Karpas-422 (cell line): ENCODE results near the gene AFDN. TPM values are rescaled to one million over a fixed set of nuclear protein-coding genes. Genes with fewer than 3 reads are reported as not detected.

ENCODE experiments used
- DNase-seq: peaks from one replicate; pipeline ENCODE4 v3.0.0-alpha.2; 2015
- H2AFZ ChIP-seq: fragments of 200-600 bp; sonication (generic); 2 replicates; pipeline ENCODE4 v1.6.1; 2014; ENCODE audit warnings: antibody characterized with exemption, low read length, mixed read lengths
- H3K27ac ChIP-seq: fragments of 200-600 bp; sonication (generic); 2 replicates; pipeline ENCODE4 v1.5.1; 2014; ENCODE audit warnings: mild to moderate bottlenecking, low read length, moderate library complexity
- H3K27me3 ChIP-seq: fragments of 200-600 bp; sonication (generic); 2 replicates; pipeline ENCODE4 v1.6.1; 2014; ENCODE audit warnings: low read length, mixed read lengths
- H3K36me3 ChIP-seq: fragments of 200-600 bp; sonication (generic); 2 replicates; pipeline ENCODE4 v1.6.1; 2014; ENCODE audit warnings: low read length, mixed read lengths; ENCODE audit not compliant: insufficient read depth
- H3K4me1 ChIP-seq: fragments of 200-600 bp; sonication (generic); 2 replicates; pipeline ENCODE4 v1.6.1; 2014; ENCODE audit warnings: mild to moderate bottlenecking, low read length, mixed read lengths
- H3K4me2 ChIP-seq: fragments of 200-600 bp; sonication (generic); 2 replicates; pipeline ENCODE4 v1.6.1; 2014; ENCODE audit warnings: low read length, low read depth, mild to moderate bottlenecking; ENCODE audit not compliant: poor library complexity, severe bottlenecking
- H3K4me3 ChIP-seq: fragments of 200-600 bp; sonication (generic); 2 replicates; pipeline ENCODE4 v1.5.1; 2014; ENCODE audit warnings: mild to moderate bottlenecking, antibody characterized with exemption, low read length, mixed read lengths
- H3K79me2 ChIP-seq: fragments of 200-600 bp; sonication (generic); 2 replicates; pipeline ENCODE4 v1.6.1; 2014; ENCODE audit warnings: mild to moderate bottlenecking, low read length, mixed read lengths
- H3K9ac ChIP-seq: fragments of 200-600 bp; sonication (generic); 2 replicates; pipeline ENCODE4 v1.6.0; 2014; ENCODE audit warnings: low read length
- H3K9me2 ChIP-seq: fragments of 200-600 bp; sonication (generic), shearing (Covaris generic); replicated peaks from 2 replicates; pipeline ENCODE4 v1.6.0; 2014; ENCODE audit warnings: mild to moderate bottlenecking, low read length, moderate library complexity; ENCODE audit not compliant: insufficient read depth
- H3K9me3 ChIP-seq: fragments of 300-700, 200-600 bp; sonication (generic); 2 replicates; pipeline ENCODE4 v1.6.1; 2014; ENCODE audit warnings: low read length, mixed read lengths
- H4K20me1 ChIP-seq: fragments of 200-600 bp; sonication (generic); 2 replicates; pipeline ENCODE4 v1.6.1; 2014; ENCODE audit warnings: mild to moderate bottlenecking, antibody characterized with exemption, low read length, low read depth; ENCODE audit not compliant: insufficient read depth
- total RNA-seq: library from RNA; depleted of rRNA; stranded (reverse); fragments of >200 nt; shearing (Covaris generic); gene quantifications from 2 replicates; pipeline ENCODE4 v1.2.3, GENCODE V29; 2014; ENCODE audit warnings: low replicate concordance

Gene AFDN
- total RNA-seq, 1 experiment from 2014 or later = 21.0 TPM

DNA sequence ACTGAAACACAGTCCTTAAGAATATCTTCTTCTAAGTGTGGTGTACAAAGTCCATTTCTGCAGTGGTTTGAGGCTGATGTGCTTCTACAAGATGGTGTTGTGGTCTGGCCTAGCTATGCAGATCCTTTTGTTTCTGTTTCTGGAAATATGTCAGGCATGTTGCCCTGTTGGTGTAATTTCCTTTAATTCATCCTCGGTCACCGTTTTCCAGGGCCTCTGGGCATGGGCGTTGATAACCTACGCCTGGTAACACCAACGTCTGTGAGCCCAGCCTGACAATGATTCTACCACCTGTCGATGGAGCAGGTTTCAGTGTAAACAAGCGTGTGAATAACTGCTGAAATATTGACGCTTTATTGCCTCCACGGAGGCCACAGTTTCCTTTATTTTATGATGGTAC, 33.3 kb upstream of the AFDN start:
- Histone ChIP-seq H3K9me2 (no peaks in the 10 kb centered on the region), H3K36me3 (no peaks in the 10 kb centered on the region), H3K4me1 (peaks cover 14% of the 10 kb centered on the region), H3K27me3 (no peaks in the 10 kb centered on the region; the same call in 1 of the 2 replicates), H4K20me1 (no peaks in the 10 kb centered on the region), H3K9ac (no peak overlapping the region), H3K27ac (no peak overlapping the region), H2AFZ (no peak overlapping the region), H3K4me3 (no peak overlapping the region), H3K4me2 (no peak overlapping the region), H3K79me2 (no peaks in the 10 kb centered on the region), H3K9me3 (no peaks in the 10 kb centered on the region)
- no peak for DNase-seq

DNA sequence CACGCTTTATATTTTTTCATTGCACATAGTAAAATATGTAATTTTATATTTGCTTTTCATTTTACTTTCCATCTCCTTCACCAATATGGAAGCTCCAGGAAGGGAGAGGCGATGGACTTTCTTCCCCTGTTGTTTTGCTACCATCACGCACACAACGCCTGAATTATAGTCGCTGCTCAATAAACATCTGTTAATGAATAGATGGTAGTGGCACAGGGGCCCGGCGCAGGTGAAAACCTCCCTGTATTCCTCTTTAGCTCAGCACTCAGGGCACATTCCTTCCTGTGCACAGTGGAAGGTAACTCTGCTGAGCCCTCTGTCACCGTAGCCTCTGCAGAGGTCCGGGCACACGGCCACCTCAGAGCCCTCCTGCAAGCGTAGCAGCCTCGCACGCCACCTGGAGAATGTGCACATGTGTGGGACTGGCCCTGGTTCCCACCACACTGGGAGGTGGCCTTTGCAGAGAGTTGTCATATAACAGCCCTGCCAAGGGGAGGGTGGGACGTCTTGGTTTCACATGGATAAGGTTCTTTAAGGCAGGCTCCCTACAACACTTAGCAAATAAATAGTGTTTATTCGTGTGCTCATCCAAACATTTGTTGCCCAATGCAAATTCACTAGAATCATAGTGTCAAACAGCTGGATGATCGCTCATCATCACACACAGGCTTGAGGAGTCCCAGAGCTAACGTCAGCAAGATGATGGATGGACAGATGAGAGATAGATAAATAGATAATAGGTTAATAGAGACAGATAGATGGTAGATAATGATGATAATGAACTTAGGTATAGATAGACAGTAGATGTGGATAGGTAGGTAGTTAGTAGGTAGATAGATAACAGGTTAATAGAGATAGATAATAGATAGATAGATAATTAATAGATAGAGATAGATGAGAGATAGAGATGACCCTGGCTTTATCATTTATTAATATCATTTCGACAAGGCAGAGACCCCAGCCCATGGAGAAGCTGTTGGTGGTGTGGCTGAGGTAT, 32.3 kb upstream of the AFDN start:
- Histone ChIP-seq H3K79me2 (no peaks in the 10 kb centered on the region), H4K20me1 (no peaks in the 10 kb centered on the region), H3K27me3 (no peaks in the 10 kb centered on the region; the same call in 1 of the 2 replicates), H3K9ac (no peak overlapping the region), H3K4me1 (peaks cover 14% of the 10 kb centered on the region), H3K4me2 (no peak overlapping the region), H3K27ac (no peak overlapping the region), H3K4me3 (no peak overlapping the region), H3K9me2 (no peaks in the 10 kb centered on the region), H3K9me3 (no peaks in the 10 kb centered on the region), H2AFZ (no peak overlapping the region), H3K36me3 (no peaks in the 10 kb centered on the region)
- DNase-seq = no peak

DNA sequence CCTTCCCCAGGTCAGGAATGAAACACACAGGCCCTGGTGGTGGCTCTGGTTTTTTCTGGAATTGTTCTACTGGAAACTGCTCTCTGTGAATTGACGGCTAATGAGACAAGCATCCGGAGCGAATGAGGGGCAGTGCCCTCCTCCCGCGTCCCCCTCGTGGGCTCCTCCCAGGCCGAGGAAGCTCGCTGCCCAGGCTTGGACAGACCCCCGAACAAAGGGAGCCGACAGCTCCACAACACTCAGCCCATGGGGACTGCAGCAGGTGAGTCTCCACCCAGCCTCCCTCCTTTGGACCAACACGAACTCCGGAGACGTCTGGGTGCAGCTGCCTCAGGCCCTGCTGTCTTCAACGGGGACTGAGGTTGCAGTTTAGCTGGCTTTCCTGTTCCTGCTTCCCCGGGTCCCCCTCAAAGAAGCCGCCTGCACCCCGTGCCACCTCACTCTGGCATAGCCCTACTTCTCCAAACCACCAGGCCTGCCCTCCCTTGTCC, 31.3 kb upstream of the AFDN start:
- H3K27ac ChIP-seq = no peak overlapping the region
- no peaks in the 10 kb centered on the region; the same call in 1 of the 2 replicates for H3K27me3 ChIP-seq
- H3K9me3 ChIP-seq = no peaks in the 10 kb centered on the region
- no peak for DNase-seq
- H2AFZ ChIP-seq = no peak overlapping the region
- H3K9me2 ChIP-seq = no peaks in the 10 kb centered on the region
- no peak overlapping the region for H3K4me3 ChIP-seq
- H4K20me1 ChIP-seq = no peaks in the 10 kb centered on the region
- H3K9ac ChIP-seq = no peak overlapping the region
- no peaks in the 10 kb centered on the region for H3K79me2 ChIP-seq
- H3K36me3 ChIP-seq = no peaks in the 10 kb centered on the region
- no peak overlapping the region for H3K4me2 ChIP-seq
- H3K4me1 ChIP-seq = peaks cover 14% of the 10 kb centered on the region

DNA sequence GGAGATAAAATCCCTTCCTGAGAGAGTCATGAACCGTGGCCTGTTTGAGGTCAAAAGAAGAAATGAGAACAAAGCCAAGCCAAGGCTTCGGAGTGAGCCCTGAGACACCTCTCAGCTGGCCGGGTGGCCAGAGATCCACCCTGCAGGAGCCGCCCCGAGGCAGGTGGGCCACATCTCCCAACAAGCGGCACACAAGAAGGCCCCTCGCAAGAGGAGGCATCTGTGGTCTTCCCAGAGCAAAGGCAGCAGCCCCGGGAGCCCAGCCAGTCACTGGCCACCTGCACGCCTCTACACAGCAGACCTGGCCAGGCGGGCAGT, 30.9 kb upstream of the AFDN start:
- Histone ChIP-seq H3K27me3 (no peaks in the 10 kb centered on the region; the same call in 1 of the 2 replicates), H3K9me2 (no peaks in the 10 kb centered on the region), H3K9me3 (no peaks in the 10 kb centered on the region), H3K79me2 (no peaks in the 10 kb centered on the region), H3K9ac (no peak overlapping the region), H3K4me3 (no peak overlapping the region), H3K36me3 (no peaks in the 10 kb centered on the region), H4K20me1 (no peaks in the 10 kb centered on the region), H3K4me2 (no peak overlapping the region), H3K4me1 (peaks cover 14% of the 10 kb centered on the region), H3K27ac (no peak overlapping the region), H2AFZ (no peak overlapping the region)
- DNase-seq = no peak

DNA sequence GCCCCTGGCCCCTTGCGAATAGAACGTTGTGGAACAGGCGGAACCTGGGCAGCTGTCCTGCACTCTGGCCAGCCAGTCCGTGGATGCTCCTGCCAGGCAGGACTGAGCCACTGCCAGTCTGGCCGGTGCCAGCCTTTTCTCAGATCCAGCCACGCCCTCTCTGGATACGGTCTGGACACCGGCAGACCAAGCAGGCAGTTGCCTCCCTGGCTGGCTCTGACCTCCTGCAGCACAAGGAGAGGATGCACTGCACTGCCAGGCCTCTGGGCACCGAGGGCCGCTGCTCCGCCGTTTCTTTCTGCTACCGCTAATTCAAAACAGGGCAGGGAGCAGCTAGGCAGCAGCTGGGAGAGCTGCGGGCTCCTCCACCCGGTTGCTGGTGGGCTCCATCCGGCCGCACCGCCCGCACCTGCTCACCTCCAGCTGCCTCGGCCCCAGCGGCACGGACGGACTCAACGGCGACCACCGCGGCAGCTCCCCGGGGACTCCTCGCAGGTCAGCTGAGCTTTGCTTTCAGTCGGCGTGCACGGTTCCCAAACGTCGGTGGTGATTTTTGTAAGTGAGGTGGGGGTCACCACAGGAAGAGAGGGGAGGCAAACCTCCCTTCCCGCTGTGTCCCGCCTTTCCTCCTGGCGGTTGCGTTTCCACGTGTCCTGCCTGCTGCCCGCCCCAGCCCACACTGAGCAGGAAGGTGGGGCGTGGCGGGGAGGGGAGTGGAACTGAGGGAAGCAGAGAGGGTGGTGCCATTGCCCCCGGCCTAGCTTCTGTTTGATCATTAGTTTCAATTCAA, 30.3 kb upstream of the AFDN start:
- Histone ChIP-seq H3K9me3 (no peaks in the 10 kb centered on the region), H2AFZ (no peak overlapping the region), H3K4me2 (no peak overlapping the region), H3K9ac (no peak overlapping the region), H3K4me1 (peaks cover 8% of the 10 kb centered on the region), H4K20me1 (no peaks in the 10 kb centered on the region), H3K9me2 (no peaks in the 10 kb centered on the region), H3K27me3 (no peaks in the 10 kb centered on the region), H3K4me3 (no peak overlapping the region), H3K79me2 (no peaks in the 10 kb centered on the region), H3K27ac (no peak overlapping the region), H3K36me3 (no peaks in the 10 kb centered on the region)
- no peak for DNase-seq

DNA sequence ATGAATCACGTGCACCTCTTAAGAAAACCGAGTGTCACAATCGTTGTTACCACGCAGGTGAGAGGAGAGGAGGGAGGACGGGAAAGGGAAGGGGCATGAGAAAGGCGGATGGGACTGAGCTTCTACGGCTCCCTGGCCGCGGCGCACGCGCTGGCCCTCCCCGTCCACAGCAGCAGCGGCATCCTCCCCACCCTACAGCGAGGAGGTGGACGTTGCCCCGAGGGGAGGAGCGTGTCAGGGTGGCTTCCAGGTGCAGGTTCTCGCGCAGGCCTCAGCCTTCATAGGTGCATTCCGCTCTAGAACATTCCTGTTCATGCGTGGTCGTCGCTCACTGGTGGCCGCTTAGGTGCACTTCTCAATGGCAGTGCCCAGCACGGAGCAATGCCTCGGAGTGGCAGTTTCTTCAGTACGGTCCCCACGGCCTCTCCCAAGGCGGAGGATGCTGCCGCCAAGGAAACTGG, 29.7 kb upstream of the AFDN start:
- no peak for DNase-seq
- H3K4me1 ChIP-seq = peaks cover 2% of the 10 kb centered on the region; the same call in 1 of the 2 replicates
- H2AFZ ChIP-seq = no peak overlapping the region
- no peaks in the 10 kb centered on the region for H3K79me2 ChIP-seq
- no peak overlapping the region for H3K27ac ChIP-seq
- no peak overlapping the region for H3K4me3 ChIP-seq
- H3K9me2 ChIP-seq = no peaks in the 10 kb centered on the region
- H4K20me1 ChIP-seq = no peaks in the 10 kb centered on the region
- H3K36me3 ChIP-seq = no peaks in the 10 kb centered on the region
- no peak overlapping the region for H3K4me2 ChIP-seq
- H3K9ac ChIP-seq = no peak overlapping the region
- H3K27me3 ChIP-seq = no peaks in the 10 kb centered on the region
- H3K9me3 ChIP-seq = no peaks in the 10 kb centered on the region

DNA sequence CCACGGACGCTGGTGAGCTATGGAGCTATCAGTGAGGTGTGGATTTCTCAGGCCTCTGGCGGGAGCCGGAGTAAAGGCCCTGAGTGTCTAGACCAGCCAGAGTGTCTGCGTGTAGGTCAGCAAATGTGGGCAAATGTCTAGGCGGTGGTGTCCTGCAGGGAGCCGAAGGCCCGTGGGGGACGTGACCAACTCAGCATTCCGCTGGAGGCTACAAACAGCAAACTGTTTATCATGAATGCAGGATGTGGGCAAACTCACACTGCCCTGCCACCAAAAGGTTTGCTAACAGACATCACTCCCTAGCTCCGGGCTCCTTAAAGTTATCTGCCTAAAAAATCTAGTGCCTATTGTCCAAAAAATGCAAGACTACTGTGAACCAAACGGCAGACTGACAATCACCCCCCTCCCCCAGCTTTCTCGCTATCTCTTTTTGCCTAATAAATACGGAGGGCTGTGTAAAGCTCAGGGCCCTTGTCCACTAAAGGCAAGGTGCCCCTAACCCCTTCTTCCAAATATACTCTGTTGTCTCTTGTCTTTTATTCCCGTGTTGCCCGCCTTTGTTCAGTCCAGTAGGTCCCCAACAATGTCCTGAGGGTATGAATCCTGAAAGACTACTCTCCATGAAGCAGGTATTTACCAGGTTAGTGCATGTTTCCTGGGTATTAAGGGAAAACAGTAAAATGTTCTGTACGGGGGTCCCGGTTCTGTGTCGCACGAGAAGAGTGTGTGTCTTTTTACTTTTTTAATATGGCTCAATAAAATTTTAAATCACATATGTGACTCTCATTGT, 29.0 kb upstream of the AFDN start:
- Histone ChIP-seq H3K9me2 (no peaks in the 10 kb centered on the region), H4K20me1 (no peaks in the 10 kb centered on the region), H3K27me3 (no peaks in the 10 kb centered on the region), H3K36me3 (no peaks in the 10 kb centered on the region), H3K4me1 (no peaks in the 10 kb centered on the region), H2AFZ (no peak overlapping the region), H3K9me3 (no peaks in the 10 kb centered on the region), H3K9ac (no peak overlapping the region), H3K4me3 (no peak overlapping the region), H3K79me2 (no peaks in the 10 kb centered on the region), H3K27ac (no peak overlapping the region), H3K4me2 (no peak overlapping the region)
- DNase-seq = no peak
